ENCODE results near the gene CTXND1. TPM values are rescaled to one million over a fixed set of nuclear protein-coding genes. Genes with fewer than 3 reads are reported as not detected.

The CTXND1 gene
- total RNA-seq, 1 donor = not detected

DNA sequence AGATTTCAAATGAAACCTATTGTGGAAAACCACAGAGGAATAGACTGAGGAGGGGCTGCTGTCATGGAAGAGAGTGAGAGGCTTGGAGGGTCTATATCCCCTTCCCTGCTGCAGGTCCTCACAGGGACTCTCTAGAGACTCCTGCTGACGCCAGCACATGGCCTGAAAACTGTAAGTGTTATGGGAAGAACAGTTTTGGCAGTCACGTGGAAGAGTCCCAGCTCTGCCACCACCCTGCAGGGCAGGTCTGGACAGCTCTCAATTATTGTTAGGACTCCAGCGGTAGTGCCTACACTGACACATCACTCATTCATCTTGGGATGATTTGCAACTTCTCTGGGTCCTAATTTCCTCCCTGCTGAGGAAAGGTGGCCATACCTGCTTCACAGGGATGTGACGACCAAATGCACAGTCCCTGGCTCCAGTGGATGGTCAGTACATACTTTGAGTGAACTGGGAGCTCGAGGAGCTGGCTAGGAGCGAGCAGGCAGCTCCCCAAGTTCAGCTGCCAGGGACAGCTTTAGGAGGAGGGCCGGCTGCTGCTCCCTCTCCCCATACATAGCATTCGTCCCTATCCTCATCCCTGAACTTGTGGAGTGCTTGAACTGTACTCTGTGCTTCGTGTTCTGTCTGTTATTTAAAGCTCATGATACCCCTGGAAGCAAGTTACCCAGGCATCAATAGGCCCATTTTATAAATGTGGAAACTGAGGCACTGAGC is 49.2 kb downstream of the CTXND1 start:
- DNase-seq (ENCODE audit: insufficient read length, low spot score, missing footprints) = no peak
- H3K27ac ChIP-seq (ENCODE audit: low read depth, low read length) = no peak overlapping the region
- H2AFZ ChIP-seq (ENCODE audit: low read length) = no peak overlapping the region
- H3K4me1 ChIP-seq (ENCODE audit: insufficient read depth, low read length) = no peaks in the 10 kb centered on the region
- no peaks in the 10 kb centered on the region for H3K9me3 ChIP-seq (ENCODE audit: low read depth, low read length)
- H4K20me1 ChIP-seq (ENCODE audit: insufficient read depth, low read length) = no peaks in the 10 kb centered on the region
- H3K4me3 ChIP-seq (ENCODE audit: insufficient read depth, low read length) = no peak overlapping the region
- H3K27me3 ChIP-seq (ENCODE audit: insufficient read depth, low read length) = peaks cover 40% of the 10 kb centered on the region
- H3K79me2 ChIP-seq (ENCODE audit: insufficient read depth, low read length) = no peaks in the 10 kb centered on the region
- H3K4me2 ChIP-seq (ENCODE audit: insufficient read depth, low read length) = no peak overlapping the region
- H3K36me3 ChIP-seq (ENCODE audit: insufficient read depth, low read length) = no peaks in the 10 kb centered on the region
- TF ChIP-seq, protein P1, sequence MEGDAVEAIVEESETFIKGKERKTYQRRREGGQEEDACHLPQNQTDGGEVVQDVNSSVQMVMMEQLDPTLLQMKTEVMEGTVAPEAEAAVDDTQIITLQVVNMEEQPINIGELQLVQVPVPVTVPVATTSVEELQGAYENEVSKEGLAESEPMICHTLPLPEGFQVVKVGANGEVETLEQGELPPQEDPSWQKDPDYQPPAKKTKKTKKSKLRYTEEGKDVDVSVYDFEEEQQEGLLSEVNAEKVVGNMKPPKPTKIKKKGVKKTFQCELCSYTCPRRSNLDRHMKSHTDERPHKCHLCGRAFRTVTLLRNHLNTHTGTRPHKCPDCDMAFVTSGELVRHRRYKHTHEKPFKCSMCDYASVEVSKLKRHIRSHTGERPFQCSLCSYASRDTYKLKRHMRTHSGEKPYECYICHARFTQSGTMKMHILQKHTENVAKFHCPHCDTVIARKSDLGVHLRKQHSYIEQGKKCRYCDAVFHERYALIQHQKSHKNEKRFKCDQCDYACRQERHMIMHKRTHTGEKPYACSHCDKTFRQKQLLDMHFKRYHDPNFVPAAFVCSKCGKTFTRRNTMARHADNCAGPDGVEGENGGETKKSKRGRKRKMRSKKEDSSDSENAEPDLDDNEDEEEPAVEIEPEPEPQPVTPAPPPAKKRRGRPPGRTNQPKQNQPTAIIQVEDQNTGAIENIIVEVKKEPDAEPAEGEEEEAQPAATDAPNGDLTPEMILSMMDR (IDR thresholded peaks at IDR 0.05; ENCODE audit: extremely low read depth, low read depth, low read length) = no peak

DNA sequence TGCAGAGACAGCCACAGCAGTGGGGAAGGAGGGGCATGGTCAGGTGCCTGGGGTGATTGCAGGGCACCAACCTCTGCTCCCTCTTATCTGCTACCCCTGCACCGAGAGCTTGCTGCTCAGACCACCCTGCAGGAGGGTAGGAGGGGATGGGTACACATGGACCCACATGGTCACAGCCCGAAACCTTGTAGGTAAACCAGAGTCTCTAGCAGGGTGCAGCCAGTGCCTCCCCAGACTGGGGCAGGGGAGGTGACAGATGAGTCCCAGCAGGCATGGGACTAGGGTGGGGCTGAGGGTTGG is 50.0 kb downstream of the CTXND1 start:
- DNase-seq (ENCODE audit: insufficient read length, low spot score, missing footprints) = no peak
- Histone ChIP-seq H2AFZ (ENCODE audit: low read length) (no peak overlapping the region), H3K27ac (ENCODE audit: low read depth, low read length) (no peak overlapping the region), H3K9me3 (ENCODE audit: low read depth, low read length) (no peaks in the 10 kb centered on the region), H3K36me3 (ENCODE audit: insufficient read depth, low read length) (no peaks in the 10 kb centered on the region), H3K27me3 (ENCODE audit: insufficient read depth, low read length) (peaks cover 34% of the 10 kb centered on the region), H3K79me2 (ENCODE audit: insufficient read depth, low read length) (no peaks in the 10 kb centered on the region), H3K4me3 (ENCODE audit: insufficient read depth, low read length) (no peak overlapping the region), H3K4me2 (ENCODE audit: insufficient read depth, low read length) (no peak overlapping the region), H3K4me1 (ENCODE audit: insufficient read depth, low read length) (no peaks in the 10 kb centered on the region), H4K20me1 (ENCODE audit: insufficient read depth, low read length) (no peaks in the 10 kb centered on the region)
- TF ChIP-seq, protein P1 (IDR thresholded peaks at IDR 0.05; ENCODE audit: extremely low read depth, low read depth, low read length) = no peak

DNA sequence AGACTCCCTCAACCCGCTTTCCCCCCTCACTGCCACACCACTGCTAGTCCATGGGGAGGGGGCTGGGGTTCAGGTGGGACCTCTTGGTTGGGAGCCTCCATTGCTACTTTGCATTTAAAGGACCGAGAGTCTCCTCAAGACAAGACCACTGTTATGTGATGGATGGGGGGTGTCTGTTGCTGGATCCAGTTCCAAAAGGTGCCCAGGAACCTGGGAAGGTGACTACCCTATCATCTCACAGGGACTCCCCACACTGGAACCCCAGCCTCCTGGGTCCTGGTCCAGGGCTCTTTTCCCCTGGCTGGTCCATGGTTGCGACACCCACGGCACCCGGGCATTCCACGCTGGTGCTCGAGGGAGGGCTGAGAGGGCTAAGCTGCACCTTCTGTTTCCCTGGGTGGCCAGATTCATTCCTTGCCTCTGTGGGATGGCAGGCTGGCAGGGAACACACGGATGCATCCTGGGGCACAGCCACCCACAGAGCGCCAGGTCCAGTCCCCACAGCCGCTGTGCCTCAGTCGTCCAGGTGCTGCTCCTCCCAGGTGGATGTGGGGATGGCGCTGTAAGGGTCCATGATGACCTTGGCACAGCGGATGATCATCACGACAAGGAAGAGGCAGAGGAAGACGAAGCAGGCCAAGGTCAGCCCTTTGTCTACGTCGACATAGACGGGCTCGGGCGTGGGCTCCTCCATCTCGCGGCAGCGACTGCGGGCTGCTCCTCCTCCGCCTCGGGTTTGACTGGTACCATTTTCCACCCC is 50.6 kb downstream of the CTXND1 start:
- Histone ChIP-seq H3K27me3 (ENCODE audit: insufficient read depth, low read length) (peaks cover 29% of the 10 kb centered on the region), H3K4me2 (ENCODE audit: insufficient read depth, low read length) (no peak overlapping the region), H3K9me3 (ENCODE audit: low read depth, low read length) (no peaks in the 10 kb centered on the region), H3K4me1 (ENCODE audit: insufficient read depth, low read length) (no peaks in the 10 kb centered on the region), H2AFZ (ENCODE audit: low read length) (no peak overlapping the region), H4K20me1 (ENCODE audit: insufficient read depth, low read length) (no peaks in the 10 kb centered on the region), H3K79me2 (ENCODE audit: insufficient read depth, low read length) (no peaks in the 10 kb centered on the region), H3K4me3 (ENCODE audit: insufficient read depth, low read length) (no peak overlapping the region), H3K36me3 (ENCODE audit: insufficient read depth, low read length) (no peaks in the 10 kb centered on the region), H3K27ac (ENCODE audit: low read depth, low read length) (no peak overlapping the region)
- no peak for DNase-seq (ENCODE audit: insufficient read length, low spot score, missing footprints)
- TF ChIP-seq, protein P1 (IDR thresholded peaks at IDR 0.05; ENCODE audit: extremely low read depth, low read depth, low read length) = no peak

DNA sequence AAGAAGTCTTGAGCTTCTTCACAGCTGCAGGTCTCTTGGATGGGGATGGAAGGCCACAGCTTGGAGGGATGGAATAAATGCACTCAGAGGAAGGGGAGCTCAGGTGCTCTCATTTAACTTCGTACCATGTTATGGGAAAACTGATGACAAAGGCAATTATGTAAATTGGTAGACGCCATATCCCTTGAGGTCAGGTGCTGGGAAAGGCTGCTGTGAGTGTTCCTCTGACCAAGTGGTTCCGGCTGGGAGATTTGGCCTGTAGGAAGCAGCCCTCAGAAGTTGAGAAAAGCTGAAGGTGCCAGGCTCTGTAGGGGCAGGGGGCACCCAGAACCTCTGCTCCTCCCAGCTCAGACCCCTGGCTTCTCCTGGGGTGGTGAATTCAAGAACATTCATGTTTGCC is 52.1 kb downstream of the CTXND1 start:
- Histone ChIP-seq H4K20me1 (ENCODE audit: insufficient read depth, low read length) (no peaks in the 10 kb centered on the region), H3K4me2 (ENCODE audit: insufficient read depth, low read length) (no peak overlapping the region), H3K9me3 (ENCODE audit: low read depth, low read length) (no peaks in the 10 kb centered on the region), H3K27ac (ENCODE audit: low read depth, low read length) (no peak overlapping the region), H3K36me3 (ENCODE audit: insufficient read depth, low read length) (no peaks in the 10 kb centered on the region), H3K27me3 (ENCODE audit: insufficient read depth, low read length) (peaks cover 18% of the 10 kb centered on the region), H2AFZ (ENCODE audit: low read length) (no peak overlapping the region), H3K4me3 (ENCODE audit: insufficient read depth, low read length) (no peak overlapping the region), H3K4me1 (ENCODE audit: insufficient read depth, low read length) (no peaks in the 10 kb centered on the region), H3K79me2 (ENCODE audit: insufficient read depth, low read length) (no peaks in the 10 kb centered on the region)
- no peak for DNase-seq (ENCODE audit: insufficient read length, low spot score, missing footprints)
- TF ChIP-seq, protein P1 (IDR thresholded peaks at IDR 0.05; ENCODE audit: extremely low read depth, low read depth, low read length) = no peak

Measured in osteoblast (primary cell).